Effector memory CD4-positive, alpha-beta T cell (primary cell): ENCODE measurements around the gene CYSLTR2.

Source experiments
- DNase-seq, 3 donors: peaks; one replicate each; pipeline ENCODE4 v3.0.0-alpha.2; 2020
- H3K27ac ChIP-seq: 2 replicates; pipeline ENCODE4 v1.7.0; 2013; ENCODE audit warnings: mild to moderate bottlenecking, low read length, moderate library complexity; ENCODE audit not compliant: insufficient read depth, poor library complexity, severe bottlenecking
- H3K27me3 ChIP-seq: replicated peaks from 2 replicates; pipeline ENCODE4 v1.7.0; 2013; ENCODE audit warnings: mild to moderate bottlenecking, low read length; ENCODE audit not compliant: insufficient read depth, control insufficient read depth, poor library complexity, severe bottlenecking
- H3K36me3 ChIP-seq: 2 replicates; pipeline ENCODE4 v1.7.0; 2013; ENCODE audit warnings: mild to moderate bottlenecking, low read length, moderate library complexity; ENCODE audit not compliant: control insufficient read depth, insufficient read depth
- H3K4me1 ChIP-seq: 2 replicates; pipeline ENCODE4 v1.7.0; 2013; ENCODE audit warnings: low read length, mild to moderate bottlenecking; ENCODE audit not compliant: control insufficient read depth, insufficient read depth, poor library complexity, severe bottlenecking
- H3K4me3 ChIP-seq: 2 replicates; pipeline ENCODE4 v1.7.0; 2013; ENCODE audit warnings: low read length, low read depth, mild to moderate bottlenecking; ENCODE audit not compliant: insufficient read depth, poor library complexity, severe bottlenecking
- H3K9me3 ChIP-seq: 2 replicates; pipeline ENCODE4 v1.7.0; 2013; ENCODE audit warnings: mild to moderate bottlenecking, low read length, moderate library complexity; ENCODE audit not compliant: control insufficient read depth

CYSLTR2 gene

DNA sequence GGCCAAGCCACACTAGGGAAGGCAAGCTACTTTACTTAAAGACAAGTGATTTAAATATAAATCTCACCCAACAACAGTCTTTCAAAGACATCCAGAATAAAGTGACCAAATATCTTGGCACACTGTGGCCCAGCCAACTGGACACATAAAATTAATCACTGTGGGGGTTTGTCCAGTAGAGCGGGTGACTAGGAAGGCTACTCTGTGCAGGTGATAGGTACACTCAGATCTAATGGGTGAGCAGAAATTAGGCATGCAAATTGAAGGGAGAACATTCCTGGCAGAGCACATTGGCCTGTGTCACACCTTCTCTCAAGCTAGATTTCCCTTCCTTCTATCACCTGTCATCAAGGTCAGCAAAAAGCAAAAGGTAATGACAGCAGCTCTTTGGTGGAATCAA lies 23.4 kb upstream of the CYSLTR2 start:
- Histone ChIP-seq H3K4me3 (no peak overlapping the region), H3K27ac (no peak overlapping the region), H3K27me3 (no peaks in the 10 kb centered on the region), H3K4me1 (no peaks in the 10 kb centered on the region), H3K36me3 (no peaks in the 10 kb centered on the region), H3K9me3 (no peaks in the 10 kb centered on the region)
- no peak for DNase-seq

DNA sequence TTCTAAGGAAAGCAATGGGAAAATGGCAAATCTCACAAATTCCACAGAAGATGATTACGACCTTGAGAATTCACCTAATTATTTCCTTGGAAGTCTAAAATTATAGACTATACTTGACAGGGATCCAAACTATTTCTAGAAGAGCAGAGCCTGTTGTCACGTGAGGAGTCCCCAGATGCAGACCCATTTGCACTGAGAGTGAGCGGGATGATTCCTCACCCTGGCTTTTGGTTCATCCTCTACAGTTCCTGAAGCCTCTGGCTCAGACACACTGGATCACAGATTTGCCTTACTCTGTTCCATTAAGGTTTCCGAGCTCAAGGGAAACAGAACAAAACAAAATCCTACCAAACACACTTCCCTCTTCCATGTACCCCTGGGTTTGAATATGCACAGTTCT lies 23.0 kb upstream of the CYSLTR2 start:
- no peak overlapping the region for H3K27ac ChIP-seq
- no peak for DNase-seq
- no peaks in the 10 kb centered on the region for H3K9me3 ChIP-seq
- no peaks in the 10 kb centered on the region for H3K36me3 ChIP-seq
- H3K4me1 ChIP-seq, result no peaks in the 10 kb centered on the region
- H3K4me3 ChIP-seq, result no peak overlapping the region
- H3K27me3 ChIP-seq, result no peaks in the 10 kb centered on the region

DNA sequence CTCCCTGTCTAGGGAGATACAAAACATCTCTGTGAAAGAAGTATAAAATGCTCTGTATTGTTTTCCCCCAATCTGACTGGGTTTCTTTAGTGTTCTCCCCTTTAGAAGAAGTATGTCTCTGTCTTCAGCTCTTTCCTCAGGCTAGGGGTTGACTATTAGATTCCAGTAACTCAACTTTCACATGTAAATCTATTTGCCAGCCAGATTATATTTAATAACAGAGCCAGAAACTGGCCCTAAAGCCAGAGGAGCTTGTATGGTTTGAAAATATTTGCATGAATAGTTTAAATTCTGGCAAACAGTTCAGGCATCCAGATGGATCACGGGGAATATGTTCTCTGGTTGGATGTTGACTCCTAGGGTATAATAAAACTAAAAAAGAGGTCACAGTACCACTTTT lies 22.3 kb upstream of the CYSLTR2 start:
- Histone ChIP-seq H3K36me3 (no peaks in the 10 kb centered on the region), H3K27ac (no peak overlapping the region), H3K4me3 (no peak overlapping the region), H3K4me1 (no peaks in the 10 kb centered on the region), H3K27me3 (no peaks in the 10 kb centered on the region), H3K9me3 (peaks cover 5% of the 10 kb centered on the region)
- no peak for DNase-seq

DNA sequence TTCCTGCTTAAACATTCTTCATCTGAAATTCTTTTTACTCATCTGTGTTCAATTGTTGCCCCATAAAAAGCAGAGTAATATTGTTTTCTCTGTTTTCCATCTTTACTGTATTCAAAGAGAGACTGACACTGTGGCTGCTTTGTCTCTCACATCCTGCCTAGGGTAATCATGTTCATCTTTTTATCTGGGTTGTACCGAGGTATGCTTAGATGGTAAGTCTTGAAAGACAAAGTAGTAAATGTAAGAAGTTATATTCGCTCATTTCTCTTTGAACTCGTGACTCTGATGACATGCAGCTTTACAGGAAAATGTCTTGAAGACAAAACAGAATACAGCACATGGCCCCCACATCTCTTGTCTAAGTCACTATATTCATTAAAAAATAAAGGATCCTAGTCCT lies 20.0 kb upstream of the CYSLTR2 start:
- DNase-seq, result no peak
- Histone ChIP-seq H3K4me3 (no peak overlapping the region), H3K4me1 (no peaks in the 10 kb centered on the region)

DNA sequence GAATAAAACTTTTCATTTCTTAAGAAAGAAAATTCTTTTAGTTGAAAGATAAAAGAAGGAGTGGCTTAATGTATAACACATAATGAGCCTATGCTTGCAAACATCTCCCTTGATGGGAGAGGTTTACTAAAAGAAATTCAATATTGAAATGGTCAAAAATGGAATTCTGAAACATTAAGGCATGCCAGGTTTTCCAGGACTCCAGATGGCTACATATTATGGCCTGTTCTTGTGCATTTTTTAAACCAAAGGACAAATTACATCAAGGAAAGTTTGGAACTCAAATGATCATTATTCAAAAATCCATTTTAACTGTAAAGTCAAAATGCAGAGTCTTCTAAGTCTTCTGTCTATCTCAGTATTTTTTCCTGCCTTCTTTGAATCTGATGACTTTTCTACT lies 19.1 kb upstream of the CYSLTR2 start:
- Histone ChIP-seq H3K27me3 (no peaks in the 10 kb centered on the region), H3K4me1 (no peaks in the 10 kb centered on the region), H3K4me3 (no peak overlapping the region), H3K27ac (no peak overlapping the region), H3K9me3 (peaks cover 10% of the 10 kb centered on the region), H3K36me3 (no peaks in the 10 kb centered on the region)
- DNase-seq, result no peak

More for the DNA sequence above, 20.0 kb upstream of the CYSLTR2 start:
- Histone ChIP-seq H3K9me3 (peaks cover 10% of the 10 kb centered on the region), H3K27me3 (no peaks in the 10 kb centered on the region), H3K27ac (no peak overlapping the region), H3K36me3 (no peaks in the 10 kb centered on the region)

DNA sequence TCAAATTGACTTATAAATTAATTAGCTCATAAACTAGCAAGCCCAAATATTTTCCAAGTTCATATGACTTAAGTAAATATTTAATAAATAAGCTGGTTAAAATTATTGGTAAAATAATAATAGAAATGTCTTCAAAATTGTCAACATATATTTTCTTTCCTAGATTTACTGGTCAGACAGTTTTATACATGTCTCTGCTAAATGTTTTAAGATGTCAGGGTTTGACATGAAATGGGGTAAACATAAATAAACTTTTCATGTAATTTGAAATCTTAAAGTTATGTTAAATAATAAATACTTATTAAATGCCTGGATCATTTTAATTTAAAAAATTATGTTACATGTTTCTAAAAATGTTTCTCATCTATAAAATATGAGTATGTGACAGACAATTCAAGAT lies 18.3 kb upstream of the CYSLTR2 start:
- no peaks in the 10 kb centered on the region for H3K4me1 ChIP-seq
- H3K9me3 ChIP-seq, result peaks cover 10% of the 10 kb centered on the region
- H3K4me3 ChIP-seq, result no peak overlapping the region
- no peaks in the 10 kb centered on the region for H3K27me3 ChIP-seq
- DNase-seq, result no peak
- no peak overlapping the region for H3K27ac ChIP-seq
- H3K36me3 ChIP-seq, result no peaks in the 10 kb centered on the region

DNA sequence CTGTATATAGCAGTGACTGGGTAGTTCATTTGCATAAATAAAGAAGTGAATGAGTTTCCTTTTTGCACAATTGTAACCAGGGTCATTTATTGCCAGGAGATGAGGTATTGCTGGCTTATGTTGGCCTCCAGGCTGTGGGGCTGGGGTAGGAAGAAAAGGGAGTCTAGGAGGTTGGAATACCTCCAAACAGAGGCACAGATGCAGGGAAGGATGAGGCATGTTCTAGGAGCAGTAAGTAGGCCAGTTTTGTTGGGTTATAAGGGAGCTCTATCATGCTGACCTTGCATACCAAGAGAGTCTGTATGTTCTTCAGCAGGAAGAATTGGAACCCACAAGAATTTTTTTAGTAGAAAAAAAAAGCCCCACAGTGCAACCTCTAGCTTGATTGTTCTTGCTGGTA lies 17.2 kb upstream of the CYSLTR2 start:
- Histone ChIP-seq H3K4me1 (no peaks in the 10 kb centered on the region), H3K27me3 (no peaks in the 10 kb centered on the region), H3K4me3 (no peak overlapping the region), H3K36me3 (no peaks in the 10 kb centered on the region), H3K27ac (no peak overlapping the region), H3K9me3 (peaks cover 10% of the 10 kb centered on the region)
- no peak for DNase-seq

DNA sequence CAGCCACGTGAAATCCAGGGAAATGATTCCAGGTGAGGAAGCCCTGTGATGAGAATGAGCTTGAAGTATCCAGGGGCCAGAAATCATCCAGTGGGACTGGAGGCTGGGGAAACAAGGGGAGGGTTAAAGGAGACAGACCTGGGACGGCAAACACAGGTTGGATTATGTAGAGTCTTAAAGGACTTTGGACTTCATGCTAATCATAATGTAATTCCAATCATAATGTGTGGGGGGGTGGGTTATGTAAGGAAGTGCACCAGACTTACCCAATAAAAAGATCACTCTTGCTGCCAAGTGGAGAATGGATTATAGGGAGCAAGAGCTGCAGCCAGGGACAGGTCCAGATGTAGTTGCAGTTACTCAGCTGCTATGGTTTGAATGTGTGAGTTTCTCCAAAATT lies 16.1 kb upstream of the CYSLTR2 start:
- peaks cover 10% of the 10 kb centered on the region for H3K9me3 ChIP-seq
- no peak for DNase-seq
- no peak overlapping the region for H3K27ac ChIP-seq
- H3K4me3 ChIP-seq, result no peak overlapping the region
- no peaks in the 10 kb centered on the region for H3K36me3 ChIP-seq
- no peaks in the 10 kb centered on the region for H3K4me1 ChIP-seq
- no peaks in the 10 kb centered on the region for H3K27me3 ChIP-seq

DNA sequence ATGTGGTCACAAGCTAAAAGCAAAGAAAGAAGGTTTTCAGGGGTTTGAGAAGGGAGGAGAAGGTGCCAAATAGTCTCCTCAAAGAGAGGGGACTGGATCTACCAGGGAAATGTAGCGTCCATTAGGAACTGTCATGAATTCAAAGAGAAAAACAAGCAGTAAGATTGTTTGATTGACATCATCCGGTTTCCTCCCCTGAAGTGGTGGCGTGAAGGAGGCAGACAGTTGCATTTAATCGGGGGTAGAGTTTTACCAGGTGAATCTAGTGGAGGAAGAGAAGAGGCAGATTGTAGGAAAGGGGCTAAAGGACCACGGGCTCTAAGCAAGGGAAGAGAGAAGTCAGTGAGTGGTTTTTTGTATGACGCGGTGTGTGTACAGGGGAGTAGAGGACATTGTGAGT lies 13.0 kb upstream of the CYSLTR2 start:
- DNase-seq, result no peak
- H3K27ac ChIP-seq, result no peak overlapping the region
- H3K4me1 ChIP-seq, result no peaks in the 10 kb centered on the region
- no peaks in the 10 kb centered on the region for H3K27me3 ChIP-seq
- no peaks in the 10 kb centered on the region for H3K36me3 ChIP-seq
- peaks cover 10% of the 10 kb centered on the region for H3K9me3 ChIP-seq
- H3K4me3 ChIP-seq, result no peak overlapping the region

DNA sequence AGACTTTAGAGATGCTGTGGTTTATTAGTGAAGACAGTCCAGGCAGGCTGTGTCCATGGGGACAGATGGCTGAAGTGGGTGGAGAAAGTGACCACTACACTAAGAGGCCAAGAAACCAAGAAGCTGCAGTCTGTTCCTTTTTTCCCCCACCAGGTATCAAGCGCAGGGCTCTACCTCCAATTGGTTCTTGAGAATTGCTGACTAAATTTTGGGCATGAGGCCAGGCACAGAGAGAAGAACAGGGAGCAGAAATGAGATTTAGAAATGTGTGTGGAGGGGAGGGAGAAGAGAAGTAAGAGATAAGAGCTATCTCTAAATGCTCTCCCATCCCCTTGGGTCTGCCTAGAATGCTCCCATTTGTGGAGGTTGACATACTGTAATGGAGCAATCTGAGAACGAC lies 12.3 kb upstream of the CYSLTR2 start:
- H3K27ac ChIP-seq, result no peak overlapping the region
- H3K27me3 ChIP-seq, result no peaks in the 10 kb centered on the region
- H3K36me3 ChIP-seq, result no peaks in the 10 kb centered on the region
- peaks cover 5% of the 10 kb centered on the region for H3K9me3 ChIP-seq
- no peaks in the 10 kb centered on the region for H3K4me1 ChIP-seq
- H3K4me3 ChIP-seq, result no peak overlapping the region
- DNase-seq, result no peak

DNA sequence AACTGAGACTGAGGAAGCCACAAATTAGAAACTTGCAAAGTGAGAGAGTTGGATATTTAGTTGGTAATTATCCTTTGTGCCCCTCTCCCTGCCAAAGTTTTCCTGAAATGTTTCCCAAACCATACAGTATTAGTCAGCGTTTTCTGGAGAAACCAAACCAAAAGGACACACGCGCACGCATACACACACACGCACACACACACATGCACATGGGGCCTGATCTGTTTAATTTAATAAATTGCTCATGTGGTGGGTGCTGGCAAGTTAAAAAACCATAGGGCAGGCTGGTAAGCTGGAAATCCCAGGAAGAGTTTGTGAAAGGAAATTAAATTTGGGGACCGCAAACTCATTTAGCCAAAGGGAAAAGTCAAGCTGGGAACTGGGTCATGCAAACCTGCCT lies 11.7 kb upstream of the CYSLTR2 start:
- H3K9me3 ChIP-seq, result peaks cover 4% of the 10 kb centered on the region
- DNase-seq, result no peak
- H3K4me1 ChIP-seq, result no peaks in the 10 kb centered on the region
- no peak overlapping the region for H3K27ac ChIP-seq
- no peak overlapping the region for H3K4me3 ChIP-seq
- H3K27me3 ChIP-seq, result no peaks in the 10 kb centered on the region
- no peaks in the 10 kb centered on the region for H3K36me3 ChIP-seq
